ENCODE data around the gene HGS. TPM values are rescaled to one million over a fixed set of nuclear protein-coding genes. Genes with fewer than 3 reads are reported as not detected.

Gene HGS
- total and polyA plus RNA-seq, 2 of the 8 experiments (the other 6 are each of a cell fraction or from before 2014, with no cell fraction given): 80.8 to 99.7 TPM

- no peak for TF ChIP-seq ASH2L (IDR thresholded peaks at IDR 0.05; ENCODE audit: low read length)
- TF ChIP-seq SP2 (IDR thresholded peaks at IDR 0.05; ENCODE audit: low read length): no peak
- no peak for TF ChIP-seq HDAC2 (IDR thresholded peaks at IDR 0.05; ENCODE audit: borderline replicate concordance in 1 of 2, low read depth in 2 of 2, low read length in 2 of 2)
- no peak for TF ChIP-seq TAF1 (IDR thresholded peaks at IDR 0.05; ENCODE audit: low read depth, low read length)
- TF ChIP-seq TAF7 (optimal IDR thresholded peaks at IDR 0.05; ENCODE audit: borderline replicate concordance, low read depth, low read length): no peak
- no peak for TF ChIP-seq MAFK (IDR thresholded peaks at IDR 0.05; ENCODE audit: low read depth, low read length)
- TF ChIP-seq TEAD4 (IDR thresholded peaks at IDR 0.05; ENCODE audit: low read depth, low read length): no peak
- no peak for TF ChIP-seq EGR1 (IDR thresholded peaks at IDR 0.05; ENCODE audit: borderline replicate concordance, low read depth, low read length)
- no peak for TF ChIP-seq RAD21 (IDR thresholded peaks at IDR 0.05 in 1 of 2, conservative IDR thresholded peaks at IDR 0.05 in 1 of 2; ENCODE audit: low read depth in 2 of 2, low read length in 2 of 2)
- no peak for TF ChIP-seq GABPA (IDR thresholded peaks at IDR 0.05; ENCODE audit: borderline replicate concordance, insufficient read depth, low read length)
- TF ChIP-seq TCF12 (IDR thresholded peaks at IDR 0.05; ENCODE audit: low read depth, low read length): no peak
These were observed 38.5 kb upstream of the HGS start (continued) for GRCh38 chr17:81644976-81645952.

Measured in H1 (cell line).